SH-SY5Y (cell line): ENCODE measurements around the gene VAT1L.

ENCODE experiments used
- GATA2 ChIP-seq: IDR thresholded peaks from 2 replicates; pipeline ENCODE4 v1.6.1; 2011; ENCODE audit warnings: mild to moderate bottlenecking, low read depth, low read length
- GATA3 ChIP-seq: IDR thresholded peaks from 2 replicates; pipeline ENCODE4 v1.6.1; 2011; ENCODE audit warnings: low read depth, mild to moderate bottlenecking, low read length, moderate library complexity

DNA sequence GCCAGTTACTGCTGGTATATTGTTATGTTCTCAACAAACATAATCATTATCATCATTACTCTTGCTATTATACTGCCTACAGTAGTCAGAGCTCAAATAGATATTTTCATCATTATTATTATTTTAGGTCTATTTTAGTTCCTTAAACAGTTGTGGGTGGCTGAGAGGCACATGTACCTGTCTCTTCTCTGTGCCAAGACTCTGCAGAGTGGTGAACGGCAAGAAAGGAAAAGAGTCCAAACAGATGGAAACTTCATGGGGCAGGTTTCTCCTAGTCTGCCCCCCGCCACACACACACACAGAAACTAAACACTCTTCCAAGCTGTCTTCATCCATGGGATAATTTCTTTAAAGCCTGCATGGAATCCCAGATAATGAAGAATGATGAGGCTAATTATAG lies 156.3 kb downstream of the VAT1L start:
- no peak for TF ChIP-seq GATA3
- TF ChIP-seq GATA2, result no peak
